Mesothelial cell of epicardium (in vitro differentiated cells): Measurements from ENCODE around the gene RASSF10. TPM values are rescaled to one million over a fixed set of nuclear protein-coding genes. Genes with fewer than 3 reads are reported as not detected.
"Not testable (repeated sequence)": the region's sequence is repeated elsewhere in the genome, so short reads cannot be mapped to it uniquely, and the experiment has no call there.

Source experiments
- DNase-seq, 2 experiments: peaks; one replicate each; pipeline ENCODE4 v3.0.0; 2021; ENCODE audit warnings: low spot score in 2 of 2; ENCODE audit not compliant: unreplicated experiment in 2 of 2
- H3K27ac Mint-ChIP-seq: 2 replicates; pipeline ENCODE4 v1.8.0; 2021; ENCODE audit warnings: mixed read lengths
- H3K27me3 Mint-ChIP-seq: 2 replicates; pipeline ENCODE4 v1.8.0; 2021; ENCODE audit warnings: low read depth, mixed read lengths
- H3K36me3 Mint-ChIP-seq: 2 replicates; pipeline ENCODE4 v1.8.0; 2021; ENCODE audit warnings: mixed read lengths
- H3K4me1 Mint-ChIP-seq: 2 replicates; pipeline ENCODE4 v1.8.0; 2021; ENCODE audit warnings: mixed read lengths
- H3K4me3 Mint-ChIP-seq: 2 replicates; pipeline ENCODE4 v1.8.0; 2021; ENCODE audit warnings: mild to moderate bottlenecking, moderate library complexity, mixed read lengths
- H3K9me3 Mint-ChIP-seq: 2 replicates; pipeline ENCODE4 v1.8.0; 2021; ENCODE audit warnings: mixed read lengths
- total RNA-seq: library from RNA; stranded (reverse); gene quantifications from 3 replicates; pipeline ENCODE4 v1.2.1, GENCODE V29; 2021
- TF ChIP-seq, protein P1 (sequence below): fragments of 200-600 bp; sonication (generic); IDR thresholded peaks from one replicate; pipeline ENCODE4 v1.5.0; 2021; ENCODE audit warnings: antibody characterized with exemption; ENCODE audit not compliant: unreplicated experiment

The RASSF10 gene
- total RNA-seq, 1 donor from 2014 or later = 0.09 TPM

DNA sequence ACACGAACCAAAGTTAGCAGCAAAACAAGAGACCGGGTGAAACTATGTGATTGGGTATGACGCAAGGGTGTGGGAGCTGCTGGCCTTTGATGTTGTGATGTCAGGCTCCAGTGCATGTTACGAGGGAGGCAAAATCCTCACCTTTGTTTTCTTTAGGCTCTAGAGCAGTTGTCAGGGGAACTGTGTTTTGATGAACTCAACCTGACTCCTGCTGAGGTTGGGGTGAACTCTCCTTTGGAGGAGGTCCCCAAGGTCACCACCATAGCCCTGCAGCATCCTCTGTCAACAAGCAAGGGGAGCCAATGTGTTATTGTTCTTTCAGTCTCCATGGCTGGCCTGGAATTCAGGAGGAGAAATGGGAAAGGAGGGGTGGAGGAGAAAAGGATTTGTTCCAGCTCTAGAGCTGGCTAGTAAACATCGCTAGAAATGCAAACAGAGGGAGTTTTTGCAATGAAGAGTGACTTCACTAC, 33.8 kb downstream of the RASSF10 start:
- no peaks in the 10 kb centered on the region for H3K9me3 Mint-ChIP-seq
- no peak for DNase-seq
- no peak overlapping the region for H3K4me3 Mint-ChIP-seq
- H3K36me3 Mint-ChIP-seq = no peaks in the 10 kb centered on the region
- H3K27ac Mint-ChIP-seq = no peak overlapping the region
- peaks cover 12% of the 10 kb centered on the region for H3K4me1 Mint-ChIP-seq
- TF ChIP-seq, protein P1, sequence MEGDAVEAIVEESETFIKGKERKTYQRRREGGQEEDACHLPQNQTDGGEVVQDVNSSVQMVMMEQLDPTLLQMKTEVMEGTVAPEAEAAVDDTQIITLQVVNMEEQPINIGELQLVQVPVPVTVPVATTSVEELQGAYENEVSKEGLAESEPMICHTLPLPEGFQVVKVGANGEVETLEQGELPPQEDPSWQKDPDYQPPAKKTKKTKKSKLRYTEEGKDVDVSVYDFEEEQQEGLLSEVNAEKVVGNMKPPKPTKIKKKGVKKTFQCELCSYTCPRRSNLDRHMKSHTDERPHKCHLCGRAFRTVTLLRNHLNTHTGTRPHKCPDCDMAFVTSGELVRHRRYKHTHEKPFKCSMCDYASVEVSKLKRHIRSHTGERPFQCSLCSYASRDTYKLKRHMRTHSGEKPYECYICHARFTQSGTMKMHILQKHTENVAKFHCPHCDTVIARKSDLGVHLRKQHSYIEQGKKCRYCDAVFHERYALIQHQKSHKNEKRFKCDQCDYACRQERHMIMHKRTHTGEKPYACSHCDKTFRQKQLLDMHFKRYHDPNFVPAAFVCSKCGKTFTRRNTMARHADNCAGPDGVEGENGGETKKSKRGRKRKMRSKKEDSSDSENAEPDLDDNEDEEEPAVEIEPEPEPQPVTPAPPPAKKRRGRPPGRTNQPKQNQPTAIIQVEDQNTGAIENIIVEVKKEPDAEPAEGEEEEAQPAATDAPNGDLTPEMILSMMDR = no peak
- H3K27me3 Mint-ChIP-seq = peaks cover 23% of the 10 kb centered on the region

- H3K27me3 Mint-ChIP-seq = peaks cover 13% of the 10 kb centered on the region
- peaks cover 12% of the 10 kb centered on the region for H3K4me1 Mint-ChIP-seq
- no peak for DNase-seq
- no peaks in the 10 kb centered on the region for H3K9me3 Mint-ChIP-seq
- no peak overlapping the region for H3K4me3 Mint-ChIP-seq
- TF ChIP-seq, protein P1 = no peak
- no peaks in the 10 kb centered on the region for H3K36me3 Mint-ChIP-seq
- no peak overlapping the region for H3K27ac Mint-ChIP-seq
These were observed 35.0 kb downstream of the RASSF10 start for GRCh38 chr11:13043912-13044628.

GRCh38 chr11:13045089-13045488, 36.0 kb downstream of the RASSF10 start:
- H3K36me3 Mint-ChIP-seq, H3K4me3 Mint-ChIP-seq, H3K27ac Mint-ChIP-seq, H3K27me3 Mint-ChIP-seq, H3K9me3 Mint-ChIP-seq, DNase-seq: not testable (repeated sequence)
- peaks cover 12% of the 10 kb centered on the region for H3K4me1 Mint-ChIP-seq

- TF ChIP-seq, protein P1 = no peak
- Mint-ChIP-seq H3K4me1 (peaks cover 12% of the 10 kb centered on the region), H3K9me3 (peaks cover 10% of the 10 kb centered on the region), H3K27me3 (peaks cover 7% of the 10 kb centered on the region), H3K4me3 (no peak overlapping the region), H3K27ac (no peak overlapping the region), H3K36me3 (no peaks in the 10 kb centered on the region)
- DNase-seq = no peak
These were observed 36.6 kb downstream of the RASSF10 start for GRCh38 chr11:13045734-13046133.

- H3K27ac Mint-ChIP-seq = no peak overlapping the region
- no peak for DNase-seq
- TF ChIP-seq, protein P1 = no peak
- H3K4me1 Mint-ChIP-seq = peaks cover 4% of the 10 kb centered on the region
- peaks cover 7% of the 10 kb centered on the region for H3K27me3 Mint-ChIP-seq
- H3K9me3 Mint-ChIP-seq = peaks cover 10% of the 10 kb centered on the region
- H3K4me3 Mint-ChIP-seq = no peak overlapping the region
- H3K36me3 Mint-ChIP-seq = no peaks in the 10 kb centered on the region
These were observed 37.8 kb downstream of the RASSF10 start for GRCh38 chr11:13046637-13047570.

DNA sequence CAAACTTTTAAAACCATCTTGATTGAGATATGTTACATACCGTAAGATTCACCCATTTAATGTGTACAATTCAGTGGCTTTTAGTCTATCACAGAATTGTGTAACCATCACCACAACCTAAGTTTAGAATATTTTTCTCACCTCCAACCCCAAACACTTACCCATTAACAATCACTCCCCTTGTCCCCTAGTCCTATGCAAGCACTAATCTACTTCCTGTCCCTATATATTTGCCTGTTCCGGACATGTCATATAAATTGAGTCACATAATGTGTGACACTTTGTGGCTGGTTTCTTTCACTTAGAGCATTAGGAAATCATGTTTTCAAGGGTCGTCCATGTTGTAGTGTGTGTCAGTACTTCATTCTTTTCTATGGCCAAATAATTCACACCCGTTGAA, 38.8 kb downstream of the RASSF10 start:
- Mint-ChIP-seq H3K4me3 (no peak overlapping the region), H3K36me3 (no peaks in the 10 kb centered on the region), H3K27ac (no peak overlapping the region), H3K9me3 (peaks cover 10% of the 10 kb centered on the region), H3K27me3 (peaks cover 4% of the 10 kb centered on the region), H3K4me1 (peaks cover 4% of the 10 kb centered on the region)
- DNase-seq = no peak
- TF ChIP-seq, protein P1 = no peak
